ENCODE measurements around the gene ATP4B.

DNA sequence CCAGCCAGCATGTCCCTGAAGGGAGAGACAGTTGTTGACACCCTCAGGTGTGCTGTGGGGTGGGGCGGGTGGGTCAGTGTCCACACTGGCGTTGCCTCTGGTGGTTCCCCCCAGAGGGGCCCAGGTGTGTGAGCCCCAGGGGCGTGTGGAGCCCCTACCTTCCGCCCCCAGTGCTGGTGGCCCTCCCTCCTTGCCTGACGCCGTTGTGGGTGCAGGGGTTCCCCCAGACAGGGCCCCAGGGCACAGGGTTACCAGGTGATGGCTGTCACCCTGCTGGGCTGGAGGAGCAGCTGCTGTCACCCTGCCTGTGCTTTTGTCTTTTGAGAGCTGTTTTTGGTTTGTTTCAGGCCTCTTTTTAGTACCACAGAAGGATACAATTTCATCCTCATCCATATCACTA is 27.2 kb downstream of the ATP4B start:
- TF ChIP-seq POLR2A (IDR thresholded peaks at IDR 0.05; ENCODE audit: low read length): no peak
- no peak for TF ChIP-seq GATA1 (IDR thresholded peaks at IDR 0.05; ENCODE audit: low read depth, low read length)
